ENCODE data around the gene CIZ1.
A peak's percentile ranks its signal among the peaks of the same experiment; 100 is the strongest.

Gene CIZ1

DNA sequence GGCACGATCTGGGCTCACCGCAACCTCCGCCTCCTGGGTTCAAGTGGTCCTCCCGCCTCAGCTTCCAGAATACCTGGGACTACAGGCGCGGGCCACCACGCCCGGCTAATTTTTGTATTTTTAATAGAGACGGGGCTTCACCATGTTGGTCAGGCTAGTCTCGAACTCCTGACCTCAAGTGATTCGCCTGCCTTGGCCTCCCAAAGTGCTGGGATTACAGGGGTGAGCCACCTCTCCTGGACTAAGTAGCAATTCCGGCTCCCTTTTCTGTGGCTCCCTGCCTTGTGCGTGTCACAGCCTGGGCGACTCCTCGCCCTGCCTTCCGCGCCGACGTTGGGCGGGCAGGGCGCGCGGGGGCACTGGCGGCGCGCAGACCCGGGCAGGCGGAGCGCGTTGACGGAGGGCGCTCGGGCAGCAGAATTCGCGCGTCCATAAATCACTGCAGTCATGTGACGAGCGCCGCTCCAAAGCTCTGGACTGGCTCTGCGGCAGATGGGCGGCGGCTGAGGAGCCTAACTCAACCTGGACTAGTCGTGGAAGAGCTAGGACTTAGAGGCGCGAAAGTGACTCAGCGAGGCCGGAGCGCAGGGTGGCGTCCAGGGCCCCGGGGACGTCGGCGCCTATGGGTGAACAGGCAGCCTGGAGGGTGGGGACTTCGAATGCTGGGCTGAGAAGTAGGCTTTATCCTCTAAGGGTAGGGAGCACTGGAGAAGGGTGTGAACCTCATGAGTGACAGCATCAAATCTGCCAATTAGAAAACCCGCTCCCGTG is 1.4 kb upstream of the CIZ1 start:
- peak; percentile 75 for DNase-seq (ENCODE audit: low read depth)
- TF ChIP-seq, protein P1, sequence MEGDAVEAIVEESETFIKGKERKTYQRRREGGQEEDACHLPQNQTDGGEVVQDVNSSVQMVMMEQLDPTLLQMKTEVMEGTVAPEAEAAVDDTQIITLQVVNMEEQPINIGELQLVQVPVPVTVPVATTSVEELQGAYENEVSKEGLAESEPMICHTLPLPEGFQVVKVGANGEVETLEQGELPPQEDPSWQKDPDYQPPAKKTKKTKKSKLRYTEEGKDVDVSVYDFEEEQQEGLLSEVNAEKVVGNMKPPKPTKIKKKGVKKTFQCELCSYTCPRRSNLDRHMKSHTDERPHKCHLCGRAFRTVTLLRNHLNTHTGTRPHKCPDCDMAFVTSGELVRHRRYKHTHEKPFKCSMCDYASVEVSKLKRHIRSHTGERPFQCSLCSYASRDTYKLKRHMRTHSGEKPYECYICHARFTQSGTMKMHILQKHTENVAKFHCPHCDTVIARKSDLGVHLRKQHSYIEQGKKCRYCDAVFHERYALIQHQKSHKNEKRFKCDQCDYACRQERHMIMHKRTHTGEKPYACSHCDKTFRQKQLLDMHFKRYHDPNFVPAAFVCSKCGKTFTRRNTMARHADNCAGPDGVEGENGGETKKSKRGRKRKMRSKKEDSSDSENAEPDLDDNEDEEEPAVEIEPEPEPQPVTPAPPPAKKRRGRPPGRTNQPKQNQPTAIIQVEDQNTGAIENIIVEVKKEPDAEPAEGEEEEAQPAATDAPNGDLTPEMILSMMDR (IDR thresholded peaks at IDR 0.05; ENCODE audit: insufficient read depth, low read depth, low read length, missing control alignments), result peak; percentile 41
- peak overlapping the region; percentile 84 for H3K4me3 ChIP-seq (ENCODE audit: low read depth, low read length)

DNA sequence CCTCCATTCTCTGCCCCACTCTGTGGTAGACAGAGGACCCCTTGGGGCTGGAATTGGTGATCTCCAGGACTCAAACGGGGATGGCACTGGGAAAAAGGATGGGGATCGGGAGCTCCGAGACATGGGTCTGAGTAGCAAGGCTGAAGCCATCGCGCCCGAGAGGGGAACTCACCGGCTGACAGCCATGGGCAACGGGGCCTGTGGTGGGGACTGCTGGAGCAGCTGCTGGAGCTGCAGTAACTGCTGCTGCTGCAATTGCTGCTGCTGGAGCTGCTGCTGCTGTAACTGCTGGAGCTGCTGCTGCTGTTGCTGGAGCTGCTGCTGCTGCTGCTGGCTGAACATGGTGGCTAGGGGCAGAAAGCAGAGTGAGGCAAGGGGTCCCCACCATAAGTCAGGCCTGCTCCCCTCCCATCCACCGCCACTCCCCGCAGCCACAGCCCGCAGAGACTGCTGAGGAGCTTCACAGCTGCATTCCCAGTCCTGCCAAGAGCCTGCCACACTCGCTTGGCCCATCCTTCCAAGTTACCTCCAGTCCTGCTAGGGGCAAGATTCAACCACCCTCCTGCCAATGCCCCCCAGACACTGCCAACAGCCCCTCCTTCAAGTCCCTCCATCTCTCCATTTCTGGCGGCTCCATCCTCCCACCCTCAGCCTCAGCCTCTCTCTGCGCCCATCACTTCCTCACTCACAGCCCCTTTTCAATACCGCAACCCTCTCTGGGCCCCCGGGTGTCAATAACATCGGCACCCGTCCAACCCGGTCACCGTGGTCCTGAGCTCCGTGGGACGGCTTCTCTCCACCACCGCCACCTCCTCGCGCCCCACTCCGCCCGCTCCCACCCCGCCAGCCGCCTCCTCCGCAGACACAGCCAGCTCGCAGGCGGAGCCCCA is 611 bp downstream of the CIZ1 start:
- H3K4me3 ChIP-seq (ENCODE audit: low read depth, low read length), result peak overlapping the region; percentile 84
- peak; percentile 27 for DNase-seq (ENCODE audit: low read depth)
- TF ChIP-seq, protein P1 (IDR thresholded peaks at IDR 0.05; ENCODE audit: insufficient read depth, low read depth, low read length, missing control alignments), result no peak

DNA sequence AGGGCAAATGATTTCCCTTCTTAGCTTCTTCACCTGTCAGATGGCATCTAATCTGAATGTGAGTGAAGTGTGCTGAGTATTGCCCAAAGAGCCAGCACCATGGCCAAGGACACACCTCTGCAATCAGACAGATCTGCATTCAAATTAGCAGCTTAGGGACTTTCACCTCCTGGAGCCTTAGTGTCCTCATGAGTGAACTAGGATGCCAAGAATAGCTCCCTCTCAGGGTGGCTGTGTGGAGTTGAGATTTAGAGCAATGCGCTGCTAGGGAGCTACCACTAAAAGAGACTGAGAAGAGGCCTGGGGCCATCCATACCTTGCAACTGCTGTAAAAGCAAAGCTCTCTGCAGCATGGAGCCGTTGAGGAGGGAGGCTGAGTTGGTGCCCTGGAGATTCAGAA is 1.4 kb downstream of the CIZ1 start:
- peak; percentile 28 for DNase-seq (ENCODE audit: low read depth)
- TF ChIP-seq, protein P1 (IDR thresholded peaks at IDR 0.05; ENCODE audit: insufficient read depth, low read depth, low read length, missing control alignments), result no peak
- H3K4me3 ChIP-seq (ENCODE audit: low read depth, low read length), result no peak overlapping the region

DNA sequence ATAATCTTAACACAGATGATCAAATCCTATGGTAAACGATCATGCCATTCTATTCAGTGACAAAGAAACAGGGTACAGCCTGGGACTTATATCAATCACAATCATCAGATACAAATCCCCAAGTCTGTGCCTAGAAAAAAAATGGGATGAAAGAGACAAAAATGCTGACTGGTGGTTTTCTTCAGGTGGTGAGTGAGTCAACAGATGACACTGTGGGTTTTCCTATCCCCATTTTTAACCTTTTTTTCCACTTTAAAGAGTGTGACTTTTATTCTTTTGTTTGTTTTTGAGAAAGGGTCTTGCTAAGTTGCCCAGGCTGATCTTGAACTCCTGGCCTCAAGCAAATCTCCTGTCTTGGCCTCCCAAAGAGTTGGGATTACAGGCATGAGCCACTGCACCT is 3.2 kb downstream of the CIZ1 start:
- TF ChIP-seq, protein P1 (IDR thresholded peaks at IDR 0.05; ENCODE audit: insufficient read depth, low read depth, low read length, missing control alignments), result no peak
- no peak overlapping the region for H3K4me3 ChIP-seq (ENCODE audit: low read depth, low read length)
- DNase-seq (ENCODE audit: low read depth), result no peak

DNA sequence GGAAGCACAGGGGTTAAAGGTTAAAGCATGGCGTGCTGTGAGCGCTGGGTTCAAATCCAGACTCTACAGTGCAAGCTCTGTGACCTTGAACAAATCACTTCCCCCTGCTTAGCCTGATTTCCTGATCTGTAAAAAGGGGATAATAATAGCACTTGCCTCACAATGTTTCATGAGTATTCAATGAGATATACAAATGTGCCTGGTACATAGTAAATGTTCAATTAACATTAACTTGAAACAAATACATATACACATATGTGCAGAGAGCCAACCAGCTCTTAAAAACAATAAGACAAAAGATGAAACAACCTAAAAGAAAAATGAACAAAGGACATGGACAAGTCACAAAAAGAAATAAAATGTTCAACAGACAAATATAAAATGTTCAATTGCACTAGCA is 4.0 kb downstream of the CIZ1 start:
- TF ChIP-seq, protein P1 (IDR thresholded peaks at IDR 0.05; ENCODE audit: insufficient read depth, low read depth, low read length, missing control alignments), result no peak
- no peak overlapping the region for H3K4me3 ChIP-seq (ENCODE audit: low read depth, low read length)
- DNase-seq (ENCODE audit: low read depth), result no peak

DNA sequence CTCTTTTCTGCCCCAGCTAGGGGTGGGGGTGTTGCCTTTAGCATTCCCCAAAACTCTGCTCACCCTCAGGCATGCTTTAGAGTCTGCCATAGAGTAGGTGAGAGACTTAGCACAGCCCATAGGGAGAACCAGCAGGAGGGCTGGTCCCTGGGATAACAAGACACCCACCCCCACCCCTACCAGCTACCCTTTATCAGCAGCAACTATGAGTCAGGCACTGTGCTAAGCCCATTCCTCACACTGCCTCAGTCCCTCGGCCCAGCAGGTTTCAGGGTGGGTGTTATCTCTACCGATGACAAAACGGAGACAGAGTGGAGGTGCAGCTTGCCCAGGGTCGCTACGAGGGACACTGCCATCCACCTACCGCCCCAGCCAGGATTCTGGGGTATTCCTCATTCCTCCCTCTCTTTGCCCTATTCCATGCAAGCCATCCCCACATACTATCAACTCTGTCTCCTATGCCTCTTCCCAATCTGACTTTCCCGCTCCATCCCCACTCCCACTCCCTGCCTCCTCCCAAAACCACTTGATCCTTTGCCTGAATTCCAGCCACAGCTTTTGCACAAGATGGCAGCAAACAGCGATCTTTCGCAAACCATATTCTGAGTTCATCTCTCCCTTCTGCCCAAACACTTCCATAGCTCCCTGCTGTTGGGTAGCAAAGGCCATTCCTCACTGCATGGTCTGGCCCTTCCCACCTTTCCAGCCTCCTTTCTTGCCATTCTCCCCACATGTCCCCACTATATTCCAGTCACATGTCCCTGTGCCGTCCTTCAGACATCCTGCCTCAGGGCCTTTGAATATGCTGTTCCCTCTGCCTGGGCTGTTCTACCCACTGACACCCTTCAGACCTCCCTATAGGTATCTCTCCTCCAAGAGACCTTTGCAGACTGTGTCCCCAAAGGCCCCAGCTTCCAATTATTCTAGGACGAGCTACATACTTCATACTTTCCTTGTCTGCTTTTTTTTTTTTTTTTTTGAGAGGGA is 5.1 kb downstream of the CIZ1 start:
- TF ChIP-seq, protein P1 (IDR thresholded peaks at IDR 0.05; ENCODE audit: insufficient read depth, low read depth, low read length, missing control alignments), result no peak
- no peak for DNase-seq (ENCODE audit: low read depth)
- H3K4me3 ChIP-seq (ENCODE audit: low read depth, low read length), result no peak overlapping the region
